AG04450 (cell line): ENCODE measurements around the gene SGTA. TPM values are rescaled to one million over a fixed set of nuclear protein-coding genes. Genes with fewer than 3 reads are reported as not detected.

ENCODE experiments used
- CTCF ChIA-PET: fragments of 300-600, 350-600 bp; formaldehyde crosslinking; extraction: SDS; loops from one replicate; lab custom pipeline; 2022; ENCODE audit warnings: antibody characterized with exemption, inconsistent platforms; lab: Charles Lee
- POLR2A ChIA-PET: fragments of 350-600 bp; formaldehyde crosslinking; extraction: SDS; loops from one replicate; lab custom pipeline; 2021; ENCODE audit warnings: antibody characterized with exemption, inconsistent platforms; lab: Yijun Ruan, JAX
- DNase-seq: peaks from one replicate; pipeline ENCODE4 v3.0.0-alpha.2; 2011; ENCODE audit warnings: low read depth, low spot score
- H3K27ac ChIP-seq: one replicate; pipeline ENCODE4 v1.5.1; 2012; ENCODE audit warnings: low read depth, low read length, control low read depth
- H3K27me3 ChIP-seq: one replicate; pipeline ENCODE4 v1.6.0; 2012; ENCODE audit warnings: low read length; ENCODE audit not compliant: control insufficient read depth, insufficient read depth
- H3K4me3 ChIP-seq: 2 replicates; pipeline ENCODE4 v1.5.1; 2011; ENCODE audit warnings: mild to moderate bottlenecking, low read depth, low read length, control low read depth
- H3K9me3 ChIP-seq: 2 replicates; pipeline ENCODE4 v1.5.1; 2012; ENCODE audit warnings: low read length; ENCODE audit not compliant: control insufficient read depth, insufficient read depth
- polyA plus RNA-seq: library from polyadenylated mRNA; depleted of rRNA; stranded (reverse); fragments of >200 nt; gene quantifications from 2 replicates; pipeline ENCODE4 v1.2.3, GENCODE V29; 2011
- TF ChIP-seq, protein P1 (sequence below): IDR thresholded peaks from 2 replicates; pipeline ENCODE4 v1.5.1; 2011; ENCODE audit warnings: low read depth, low read length, control low read depth, inconsistent platforms

Gene SGTA
- polyA plus RNA-seq, 1 experiment = 44.0 TPM

DNA sequence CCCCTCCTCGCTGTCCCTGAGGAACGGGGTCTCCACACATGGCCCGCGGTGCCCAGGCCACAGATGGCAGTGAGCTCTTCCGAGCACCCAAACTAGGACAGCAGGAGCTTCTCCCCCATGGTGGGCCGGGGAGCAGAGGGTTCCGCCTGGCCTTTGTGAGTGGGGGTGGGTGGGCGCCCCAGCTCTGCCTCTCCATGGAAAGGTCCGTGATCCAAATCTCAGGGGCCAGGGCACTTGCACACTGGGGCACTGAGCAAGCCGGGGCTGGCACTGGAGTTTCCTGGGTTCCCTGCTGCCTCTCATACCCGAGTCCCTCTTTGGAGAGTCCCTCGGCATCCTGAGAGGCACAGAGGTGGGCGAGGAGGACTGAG lies 59.7 kb downstream of the SGTA start:
- Histone ChIP-seq H3K4me3 (no peak overlapping the region), H3K27me3 (no peaks in the 10 kb centered on the region), H3K27ac (peak overlapping the region; percentile 65), H3K9me3 (no peaks in the 10 kb centered on the region; the same call in 1 of the 2 replicates)
- ChIA-PET POLR2A (interaction anchor here (1.0 to 1.6 kb wide), 3 partner anchors 12 to 247 kb away, joined by 3 to 8 read pairs (median 3); partner anchors contain the start of gene SGTA), CTCF (interaction anchor here (0.5 to 2.1 kb wide), 4 partner anchors 26 to 568 kb away, joined by 3 to 7 read pairs (median 5); no protein-coding TSS in a partner anchor)
- TF ChIP-seq, protein P1, sequence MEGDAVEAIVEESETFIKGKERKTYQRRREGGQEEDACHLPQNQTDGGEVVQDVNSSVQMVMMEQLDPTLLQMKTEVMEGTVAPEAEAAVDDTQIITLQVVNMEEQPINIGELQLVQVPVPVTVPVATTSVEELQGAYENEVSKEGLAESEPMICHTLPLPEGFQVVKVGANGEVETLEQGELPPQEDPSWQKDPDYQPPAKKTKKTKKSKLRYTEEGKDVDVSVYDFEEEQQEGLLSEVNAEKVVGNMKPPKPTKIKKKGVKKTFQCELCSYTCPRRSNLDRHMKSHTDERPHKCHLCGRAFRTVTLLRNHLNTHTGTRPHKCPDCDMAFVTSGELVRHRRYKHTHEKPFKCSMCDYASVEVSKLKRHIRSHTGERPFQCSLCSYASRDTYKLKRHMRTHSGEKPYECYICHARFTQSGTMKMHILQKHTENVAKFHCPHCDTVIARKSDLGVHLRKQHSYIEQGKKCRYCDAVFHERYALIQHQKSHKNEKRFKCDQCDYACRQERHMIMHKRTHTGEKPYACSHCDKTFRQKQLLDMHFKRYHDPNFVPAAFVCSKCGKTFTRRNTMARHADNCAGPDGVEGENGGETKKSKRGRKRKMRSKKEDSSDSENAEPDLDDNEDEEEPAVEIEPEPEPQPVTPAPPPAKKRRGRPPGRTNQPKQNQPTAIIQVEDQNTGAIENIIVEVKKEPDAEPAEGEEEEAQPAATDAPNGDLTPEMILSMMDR = no peak
- no peak for DNase-seq

DNA sequence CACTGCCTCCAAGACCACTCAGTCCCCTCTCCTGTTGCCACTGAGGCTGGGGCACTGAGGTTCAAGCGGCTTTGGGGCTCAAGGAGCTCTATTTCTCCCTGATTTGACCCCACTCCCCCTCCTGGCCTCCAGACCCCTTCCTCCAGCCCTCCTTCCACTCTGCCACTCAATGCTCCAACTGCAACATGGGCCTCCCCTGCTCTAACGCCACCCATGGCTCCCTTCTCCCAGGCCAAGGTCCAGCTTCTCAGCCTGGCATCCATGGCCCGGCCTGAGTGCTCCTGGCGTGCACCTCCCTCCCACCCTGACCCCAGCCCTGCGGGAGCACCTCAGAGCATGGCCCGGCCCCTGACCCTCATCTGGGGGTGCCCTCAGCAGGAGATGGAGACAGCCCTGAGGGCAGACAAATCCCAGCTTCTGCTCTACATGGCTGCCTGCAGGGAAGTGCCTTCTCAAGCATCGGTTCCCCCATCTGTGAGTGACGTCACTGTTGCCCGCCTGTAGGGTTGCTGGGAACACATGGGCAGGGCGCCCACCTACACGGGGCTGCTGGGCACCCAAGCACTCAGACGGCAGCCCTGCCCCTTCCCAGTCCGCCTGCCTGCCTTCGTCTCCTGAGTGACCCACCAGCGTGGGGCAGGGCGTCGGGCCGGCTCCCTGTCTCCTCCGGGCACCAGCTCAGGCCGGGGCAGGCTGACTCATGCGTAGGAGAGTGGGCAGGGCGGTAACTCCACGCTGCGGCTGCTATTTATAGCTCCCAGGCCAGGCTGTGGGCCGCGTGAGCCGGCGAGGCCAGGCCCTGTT lies 60.3 kb downstream of the SGTA start:
- DNase-seq = no peak
- Histone ChIP-seq H3K4me3 (no peak overlapping the region), H3K27ac (peak overlapping the region; percentile 65), H3K9me3 (peaks cover under 1% of the 10 kb centered on the region; the same call in 1 of the 2 replicates), H3K27me3 (no peaks in the 10 kb centered on the region)
- POLR2A ChIA-PET = interaction anchor here (1.0 to 1.6 kb wide), 3 partner anchors 11 to 246 kb away, joined by 3 to 8 read pairs (median 3); partner anchors contain the start of gene SGTA
- TF ChIP-seq, protein P1 = no peak
- CTCF ChIA-PET = interaction anchor here (0.7 to 2.1 kb wide), 3 partner anchors 26 to 74 kb away, joined by 3 to 7 read pairs (median 6); no protein-coding TSS in a partner anchor

DNA sequence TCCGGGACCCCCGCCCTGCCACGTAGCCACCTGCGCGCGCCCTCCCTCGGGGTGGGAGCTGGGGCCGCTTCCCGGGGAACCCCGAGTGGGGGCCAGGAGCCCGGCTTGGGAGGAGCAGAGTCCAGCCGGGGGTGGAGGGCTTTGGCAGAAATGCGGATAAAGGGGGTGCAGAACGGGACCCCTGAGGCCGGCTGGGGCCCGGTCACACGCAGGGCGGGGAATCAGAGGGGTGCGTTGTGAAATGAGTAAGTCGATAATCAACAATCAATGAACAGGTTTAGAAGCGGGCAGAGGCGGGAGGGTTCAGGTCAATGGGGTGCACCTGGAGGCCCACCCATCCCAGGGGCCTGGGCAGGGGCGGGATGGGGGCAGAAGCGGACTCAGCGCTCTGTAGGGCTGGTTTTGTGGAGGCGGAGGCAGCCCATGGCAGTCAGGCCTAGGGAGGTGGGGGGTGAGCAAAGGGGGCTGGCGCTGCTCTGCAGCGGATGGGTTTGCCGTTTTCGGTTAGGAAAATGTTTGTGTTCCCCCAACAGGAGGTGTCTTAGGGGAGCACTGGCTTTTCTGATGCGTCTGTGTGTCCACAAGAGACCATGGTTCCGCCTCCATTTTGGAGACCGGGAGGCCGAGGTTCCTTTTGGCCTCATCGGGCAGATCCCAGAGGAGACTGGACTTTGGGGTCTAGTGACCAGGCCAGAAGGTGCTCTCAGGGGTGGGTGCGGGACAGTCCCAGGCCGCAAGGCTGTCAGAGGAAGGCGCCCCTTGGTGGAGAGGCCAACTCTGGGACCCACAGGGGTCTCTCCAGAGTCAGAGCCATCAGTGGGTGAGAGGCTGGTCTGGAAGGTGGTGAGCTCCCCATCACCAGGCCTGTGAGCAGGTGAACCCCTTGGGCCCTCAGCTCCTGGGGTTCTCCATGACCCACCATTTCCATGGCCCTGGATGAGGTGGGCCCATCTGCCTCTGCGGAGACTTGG lies 61.2 kb downstream of the SGTA start:
- POLR2A ChIA-PET = interaction anchor here (1.2 to 1.6 kb wide), 2 partner anchors 10 to 245 kb away, joined by 3 to 8 read pairs; no protein-coding TSS in a partner anchor
- Histone ChIP-seq H3K9me3 (peaks cover 8% of the 10 kb centered on the region; the same call in 1 of the 2 replicates), H3K27me3 (no peaks in the 10 kb centered on the region), H3K4me3 (peak overlapping the region; percentile 57), H3K27ac (peak overlapping the region; percentile 31)
- TF ChIP-seq, protein P1 = no peak
- CTCF ChIA-PET = interaction anchor here (1.1 to 2.1 kb wide), 2 partner anchors 27 to 73 kb away, joined by 6 to 7 read pairs; no protein-coding TSS in a partner anchor
- DNase-seq = no peak

DNA sequence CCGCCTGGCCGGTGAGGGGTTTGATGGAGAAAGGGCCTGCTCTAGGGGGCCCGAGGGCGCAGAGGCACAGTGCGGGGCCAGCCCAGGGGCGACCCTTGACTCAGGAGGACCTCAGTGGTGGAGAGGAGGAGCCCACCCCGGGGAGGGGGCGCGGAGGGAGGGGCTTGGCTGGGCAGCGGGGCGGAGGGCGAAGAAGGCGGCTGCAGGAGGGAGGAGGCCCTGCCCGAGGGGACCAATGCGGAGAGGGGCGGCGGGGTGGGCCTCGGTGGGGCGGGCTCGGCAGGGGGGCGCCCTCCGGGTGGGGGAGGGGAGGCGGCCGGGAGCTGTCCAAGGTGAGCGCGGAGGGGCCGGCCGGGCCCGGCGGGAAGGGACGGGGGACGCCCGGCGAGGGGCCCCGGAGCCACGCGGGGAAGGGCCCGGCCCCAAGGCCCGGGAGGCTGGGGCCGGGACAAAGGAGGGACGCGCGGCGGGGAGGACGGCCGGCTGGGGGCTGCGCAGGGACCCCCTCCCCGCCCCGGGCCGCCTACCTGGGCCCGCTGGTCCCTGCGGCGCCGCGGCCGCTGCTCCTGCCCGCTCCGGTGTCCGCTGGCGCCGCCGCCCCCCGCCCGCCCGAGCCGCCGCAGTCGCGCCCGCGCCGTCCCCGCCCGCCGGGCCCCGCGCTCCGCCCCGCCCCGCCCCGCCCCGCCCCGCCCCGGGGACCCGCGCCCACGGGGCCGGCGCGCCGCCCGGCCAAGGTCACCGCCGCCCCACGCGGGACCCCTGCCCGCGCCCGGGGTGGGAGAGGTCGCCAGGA lies 62.1 kb downstream of the SGTA start, which contains the start of gene DIRAS1:
Gene DIRAS1 (minus strand): TSS at position 596 of the 793 bp plus-strand sequence. CDS start 3,566 bp downstream, outside the sequence.
- no peak for DNase-seq
- TF ChIP-seq, protein P1 = no peak
- Histone ChIP-seq H3K9me3 (peaks cover 15% of the 10 kb centered on the region), H3K27me3 (no peaks in the 10 kb centered on the region), H3K4me3 (peak within 1 kb of the TSS; percentile 61), H3K27ac (no peak within 1 kb of the TSS)
- ChIA-PET CTCF (no interaction called here), POLR2A (no interaction called here)
